Measurements from ENCODE around the gene AMBP. TPM values are rescaled to one million over a fixed set of nuclear protein-coding genes. Genes with fewer than 3 reads are reported as not detected.

The AMBP gene
- total and polyA plus RNA-seq, 2 of the 13 experiments (the other 11 are each of a cell fraction or from before 2014, with no cell fraction given), result 1,510 to 2,580 TPM

DNA sequence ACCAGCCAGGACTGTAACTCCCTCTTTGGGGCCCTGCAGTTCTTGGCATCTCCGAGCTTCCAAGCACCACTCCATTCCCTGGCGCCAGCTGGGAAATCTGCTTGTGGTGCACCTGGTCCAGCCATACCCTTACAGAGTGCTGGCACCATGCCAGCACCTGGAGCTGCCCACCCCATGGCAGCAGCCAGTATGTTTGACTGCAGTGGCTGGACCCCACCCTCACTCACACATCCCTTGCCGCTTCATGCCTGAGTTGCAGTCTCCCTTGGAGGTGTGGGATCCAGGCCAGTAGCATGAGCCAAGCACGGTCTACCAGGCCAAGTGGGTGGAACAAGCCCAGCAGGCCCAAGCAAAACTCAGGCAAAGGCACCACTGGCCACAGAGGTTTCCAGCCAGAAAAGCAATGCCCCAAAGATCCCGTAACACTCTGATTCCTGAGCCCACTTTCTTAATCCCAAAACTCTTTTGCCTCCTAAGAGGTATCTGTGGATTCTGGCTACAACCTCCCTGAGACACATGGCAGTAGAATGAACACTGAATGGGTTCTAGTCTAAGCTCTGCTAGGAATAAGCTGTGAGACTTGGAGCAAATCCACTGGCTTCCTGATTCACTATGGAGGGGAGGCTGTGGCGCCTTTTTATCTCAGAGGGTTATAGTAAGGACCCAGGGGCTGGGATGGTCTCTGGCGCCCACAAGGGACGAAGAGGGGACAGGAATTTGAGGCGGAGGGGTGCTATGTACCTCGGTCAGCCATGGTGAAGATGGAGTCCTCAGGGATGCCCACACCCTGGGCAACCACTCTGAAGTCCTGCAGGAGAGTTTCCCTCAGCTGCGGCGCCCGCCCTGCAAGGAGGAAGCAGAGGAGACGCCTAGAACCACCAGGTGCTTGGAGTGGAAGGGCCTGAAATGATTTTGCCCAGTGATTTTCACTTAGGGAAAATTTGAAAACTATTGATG is 5.6 kb downstream of the AMBP start (continued):
- TF ChIP-seq LCORL (IDR thresholded peaks at IDR 0.05), result peak; percentile 90
- no peak for TF ChIP-seq LCORL (CRISPR knock-in tag; IDR thresholded peaks at IDR 0.05)
- TF ChIP-seq ZNF773 (CRISPR knock-in tag; IDR thresholded peaks at IDR 0.05; ENCODE audit: borderline replicate concordance), result no peak
- peak; percentile 32 for TF ChIP-seq POLR2AphosphoS5 (IDR thresholded peaks at IDR 0.05; ENCODE audit: low read depth, low read length)
- TF ChIP-seq RBM22 (optimal IDR thresholded peaks at IDR 0.05; ENCODE audit: low read length), result peak; percentile 40
- no peak for TF ChIP-seq TFDP2 (CRISPR knock-in tag; IDR thresholded peaks at IDR 0.05)
- 0 out of 2 replicates have a peak, but pooled peaks have one; percentile 21 for TF ChIP-seq HNRNPL (IDR thresholded peaks at IDR 0.05; ENCODE audit: low read depth, low read length)

GRCh38 chr9:114071197-114071795 is 6.8 kb downstream of the AMBP start:
- BruUV-seq (replicated peaks), result no TSS peak
- peaks cover 97% of the 10 kb centered on the region for H3K4me1 ChIP-seq (ENCODE audit: insufficient read depth, low read length)
- peaks cover 37 to 90% of the 10 kb centered on the region in 2 experiments for H3K36me3 ChIP-seq (replicated peaks in 1 of 2; ENCODE audit: control insufficient read depth in 1 of 2, insufficient read depth in 2 of 2, low read length in 2 of 2)
- H4K20me1 ChIP-seq (ENCODE audit: insufficient read depth, low read length), result peaks cover 87% of the 10 kb centered on the region
- TF ChIP-seq HNRNPL (IDR thresholded peaks at IDR 0.05; ENCODE audit: low read depth, low read length) (0 out of 2 replicates have a peak, but pooled peaks have one; percentile 46), RBFOX2 (IDR thresholded peaks at IDR 0.05; ENCODE audit: low read depth, low read length) (peak; percentile 1; the same call in 1 of the 2 replicates)
- TF ChIP-seq, protein P1, sequence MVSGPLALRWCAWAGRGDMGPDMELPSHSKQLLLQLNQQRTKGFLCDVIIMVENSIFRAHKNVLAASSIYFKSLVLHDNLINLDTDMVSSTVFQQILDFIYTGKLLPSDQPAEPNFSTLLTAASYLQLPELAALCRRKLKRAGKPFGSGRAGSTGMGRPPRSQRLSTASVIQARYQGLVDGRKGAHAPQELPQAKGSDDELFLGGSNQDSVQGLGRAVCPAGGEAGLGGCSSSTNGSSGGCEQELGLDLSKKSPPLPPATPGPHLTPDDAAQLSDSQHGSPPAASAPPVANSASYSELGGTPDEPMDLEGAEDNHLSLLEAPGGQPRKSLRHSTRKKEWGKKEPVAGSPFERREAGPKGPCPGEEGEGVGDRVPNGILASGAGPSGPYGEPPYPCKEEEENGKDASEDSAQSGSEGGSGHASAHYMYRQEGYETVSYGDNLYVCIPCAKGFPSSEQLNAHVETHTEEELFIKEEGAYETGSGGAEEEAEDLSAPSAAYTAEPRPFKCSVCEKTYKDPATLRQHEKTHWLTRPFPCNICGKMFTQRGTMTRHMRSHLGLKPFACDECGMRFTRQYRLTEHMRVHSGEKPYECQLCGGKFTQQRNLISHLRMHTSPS (CRISPR knock-in tag; IDR thresholded peaks at IDR 0.05; ENCODE audit: low read depth), result no peak
- TF ChIP-seq, protein P2, sequence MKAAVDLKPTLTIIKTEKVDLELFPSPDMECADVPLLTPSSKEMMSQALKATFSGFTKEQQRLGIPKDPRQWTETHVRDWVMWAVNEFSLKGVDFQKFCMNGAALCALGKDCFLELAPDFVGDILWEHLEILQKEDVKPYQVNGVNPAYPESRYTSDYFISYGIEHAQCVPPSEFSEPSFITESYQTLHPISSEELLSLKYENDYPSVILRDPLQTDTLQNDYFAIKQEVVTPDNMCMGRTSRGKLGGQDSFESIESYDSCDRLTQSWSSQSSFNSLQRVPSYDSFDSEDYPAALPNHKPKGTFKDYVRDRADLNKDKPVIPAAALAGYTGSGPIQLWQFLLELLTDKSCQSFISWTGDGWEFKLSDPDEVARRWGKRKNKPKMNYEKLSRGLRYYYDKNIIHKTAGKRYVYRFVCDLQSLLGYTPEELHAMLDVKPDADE (CRISPR knock-in tag; IDR thresholded peaks at IDR 0.05), result no peak
- TF ChIP-seq, protein P3, sequence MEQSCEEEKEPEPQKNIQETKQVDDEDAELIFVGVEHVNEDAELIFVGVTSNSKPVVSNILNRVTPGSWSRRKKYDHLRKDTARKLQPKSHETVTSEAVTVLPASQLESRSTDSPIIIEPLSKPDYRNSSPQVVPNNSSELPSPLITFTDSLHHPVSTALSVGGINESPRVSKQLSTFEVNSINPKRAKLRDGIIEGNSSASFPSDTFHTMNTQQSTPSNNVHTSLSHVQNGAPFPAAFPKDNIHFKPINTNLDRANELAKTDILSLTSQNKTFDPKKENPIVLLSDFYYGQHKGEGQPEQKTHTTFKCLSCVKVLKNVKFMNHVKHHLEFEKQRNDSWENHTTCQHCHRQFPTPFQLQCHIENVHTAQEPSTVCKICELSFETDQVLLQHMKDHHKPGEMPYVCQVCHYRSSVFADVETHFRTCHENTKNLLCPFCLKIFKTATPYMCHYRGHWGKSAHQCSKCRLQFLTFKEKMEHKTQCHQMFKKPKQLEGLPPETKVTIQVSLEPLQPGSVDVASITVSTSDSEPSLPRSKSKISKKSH (CRISPR knock-in tag; IDR thresholded peaks at IDR 0.05; ENCODE audit: borderline replicate concordance), result 0 out of 2 replicates have a peak, but pooled peaks have one; percentile 28
- H3K27me3 ChIP-seq (ENCODE audit: control insufficient read depth in 1 of 2, insufficient read depth in 2 of 2, low read length in 2 of 2), result no peaks in the 10 kb centered on the region; a peak in 1 of 5 replicates
- intact Hi-C loops (cut with micrococcal nuclease; ENCODE audit: unreplicated experiment) (no loop called here), in situ Hi-C loops (cut with HindIII; ENCODE audit: extremely low pct_ligation_motif_present, low pct_unique_long_range_greater_than_20kb) (no loop called here)
- peaks cover 64% of the 10 kb centered on the region for H3K79me2 ChIP-seq (ENCODE audit: insufficient read depth, low read length)
- DNase-seq (ENCODE audit: low spot score) (no peak), FAIRE-seq (no peak), ATAC-seq (no peak; the same call in 2 of the 3 replicates)
- WGBS (ENCODE audit: low lambda C conversion rate), result 84% methylated on average over 4 of the region's 7 CpGs
- no peak overlapping the region for H2AFZ ChIP-seq (ENCODE audit: low read length)
- ChIA-PET CTCF (ENCODE audit: low intra/inter-chr PET ratio, low total read pairs) (no interaction called here), POLR2A (interaction anchor here (0.7 to 3.0 kb wide), 4 partner anchors 8 to 12 kb away, joined by 3 to 26 read pairs (median 6); no protein-coding TSS in a partner anchor)
- peak overlapping the region; percentile 4 for H3K27ac ChIP-seq (ENCODE audit: extremely low read length, insufficient read depth, low read length)
- no peak overlapping the region for H3K9ac ChIP-seq (ENCODE audit: insufficient read depth, low read depth, low read length)
- H3K4me3 ChIP-seq (replicated peaks in 1 of 3; ENCODE audit: insufficient read depth in 1 of 3, low read depth in 2 of 3, low read length in 3 of 3), result no peak overlapping the region; a peak in 1 of 6 replicates
- H3K9me3 ChIP-seq (ENCODE audit: low read length), result no peaks in the 10 kb centered on the region
- peak overlapping the region; percentile 48; the same call in 1 of the 2 replicates for H3K4me2 ChIP-seq (ENCODE audit: low read depth, low read length)
